GM23248 (cell line): ENCODE data around the gene SEC22B. TPM values are rescaled to one million over a fixed set of nuclear protein-coding genes. Genes with fewer than 3 reads are reported as not detected.
"Not testable (repeated sequence)": the region's sequence is repeated elsewhere in the genome, so short reads cannot be mapped to it uniquely, and the experiment has no call there.

Experiments used
- DNase-seq: peaks from one replicate; pipeline ENCODE4 v3.0.0-alpha.2; 2015
- H2AFZ ChIP-seq: fragments of 200-600 bp; sonication (generic); 2 replicates; pipeline ENCODE4 v1.6.1; 2016; ENCODE audit warnings: antibody characterized with exemption
- H3F3A ChIP-seq: fragments of 200-600 bp; sonication (generic); 2 replicates; pipeline ENCODE4 v1.6.1; 2016; ENCODE audit warnings: mild to moderate bottlenecking, antibody characterized with exemption, mixed run types; ENCODE audit not compliant: insufficient read depth
- H3K27ac ChIP-seq: fragments of 200-600 bp; sonication (generic); 2 replicates; pipeline ENCODE4 v1.5.1; 2016; ENCODE audit warnings: mild to moderate bottlenecking
- H3K27me3 ChIP-seq: fragments of 200-600 bp; sonication (generic); replicated peaks from 2 replicates; pipeline ENCODE4 v1.6.1; 2016; ENCODE audit warnings: mild to moderate bottlenecking; ENCODE audit not compliant: insufficient read depth
- H3K36me3 ChIP-seq: fragments of 200-600 bp; sonication (generic); 2 replicates; pipeline ENCODE4 v1.6.1; 2016; ENCODE audit warnings: low read depth, mild to moderate bottlenecking
- H3K4me1 ChIP-seq: fragments of 200-600 bp; sonication (generic); 2 replicates; pipeline ENCODE4 v1.6.1; 2016; ENCODE audit warnings: mild to moderate bottlenecking; ENCODE audit not compliant: insufficient read depth
- H3K4me2 ChIP-seq: fragments of 200-600 bp; sonication (generic); one replicate; pipeline ENCODE4 v1.6.1; 2016; ENCODE audit warnings: mild to moderate bottlenecking; ENCODE audit not compliant: unreplicated experiment
- H3K4me3 ChIP-seq: fragments of 200-600 bp; sonication (generic); 2 replicates; pipeline ENCODE4 v1.5.1; 2016; ENCODE audit warnings: mild to moderate bottlenecking
- H3K79me2 ChIP-seq: fragments of 200-600 bp; sonication (generic); 2 replicates; pipeline ENCODE4 v1.6.1; 2016; ENCODE audit warnings: mild to moderate bottlenecking; ENCODE audit not compliant: insufficient read depth
- H3K9ac ChIP-seq: fragments of 200-600 bp; sonication (generic); 2 replicates; pipeline ENCODE4 v1.6.1; 2016; ENCODE audit warnings: mild to moderate bottlenecking
- H3K9me2 ChIP-seq: fragments of 200-600 bp; sonication (generic); 2 replicates; pipeline ENCODE4 v1.6.1; 2016; ENCODE audit warnings: mixed run types, mild to moderate bottlenecking, moderate library complexity; ENCODE audit not compliant: insufficient read depth
- H3K9me3 ChIP-seq: fragments of 200-600 bp; sonication (generic); one replicate; pipeline ENCODE4 v1.6.1; 2017; ENCODE audit warnings: low read depth
- H4K20me1 ChIP-seq: fragments of 200-600 bp; sonication (generic); 2 replicates; pipeline ENCODE4 v1.6.0; 2016; ENCODE audit not compliant: insufficient read depth
- EZH2 ChIP-seq: fragments of 200-600 bp; sonication (generic); IDR thresholded peaks from 2 replicates; pipeline ENCODE4 v1.6.1; 2018; ENCODE audit warnings: antibody characterized with exemption, mild to moderate bottlenecking; ENCODE audit not compliant: insufficient read depth, poor library complexity, severe bottlenecking
- EZH2phosphoT487 ChIP-seq: fragments of 200-600 bp; sonication (generic); IDR thresholded peaks from 2 replicates; pipeline ENCODE4 v1.6.1; 2018; ENCODE audit warnings: antibody characterized with exemption, moderate library complexity, mild to moderate bottlenecking, low read depth; ENCODE audit not compliant: insufficient read depth
- WGBS, 2 experiments: methylation state at CpG; one replicate each; pipeline ENCODE4 v1.1.6; 2015 to 2017; ENCODE audit warnings: low lambda C conversion rate in 2 of 2, low coverage in 1 of 2; ENCODE audit errors: missing lambda C conversion rate in 2 of 2; 5-methylcytosine and 5-hydroxymethylcytosine counted together
- in situ Hi-C: fragments of 300-500 bp; cut with MboI; formaldehyde crosslinking; loops from 2 replicates; pipeline ENCODE4 v1.15.0; 2020
- polyA plus RNA-seq: library from polyadenylated mRNA; unstranded; fragments of >200 nt; fragmentation: Nextera tagmentation; extraction: Ambion mirVana; gene quantifications from 2 replicates; pipeline ENCODE4 v1.2.1, GENCODE V29; 2016
- total RNA-seq: library from RNA; depleted of rRNA; stranded (reverse); fragments of >200 nt; shearing (Covaris generic); gene quantifications from 2 replicates; pipeline ENCODE4 v1.2.3, GENCODE V29; 2014

Gene SEC22B
- total and polyA plus RNA-seq, 2 experiments from 2014 or later: 68.1 to 101 TPM

DNA sequence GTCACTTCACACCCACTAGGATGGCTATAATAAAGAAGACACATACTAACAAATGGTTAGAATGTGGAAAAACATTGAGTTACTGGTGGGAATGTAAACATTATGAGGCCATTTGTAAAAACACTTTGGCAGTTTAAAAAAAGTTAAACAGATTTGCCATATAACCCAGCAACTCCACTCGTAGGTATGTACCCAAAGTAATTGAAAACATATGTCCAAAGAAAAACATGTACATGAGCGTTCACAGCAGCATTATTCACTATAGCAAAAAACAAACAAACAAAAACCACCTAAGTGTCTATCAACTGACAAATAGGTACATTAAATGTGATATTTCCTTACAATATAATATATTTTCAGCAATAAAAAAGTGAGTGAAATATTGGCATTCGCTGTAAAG, 12.3 kb upstream of the SEC22B start:
- in situ Hi-C loops, H2AFZ ChIP-seq, H3K9me3 ChIP-seq, H3K36me3 ChIP-seq, H3K4me3 ChIP-seq, H3K79me2 ChIP-seq, H4K20me1 ChIP-seq, H3K27me3 ChIP-seq, H3K9me2 ChIP-seq, DNase-seq, H3K9ac ChIP-seq, H3K4me1 ChIP-seq, H3K4me2 ChIP-seq, H3F3A ChIP-seq, H3K27ac ChIP-seq: not testable (repeated sequence)
- 0 to 5% methylated on average over 2 of the region's 3 CpGs for WGBS, 2 experiments

DNA sequence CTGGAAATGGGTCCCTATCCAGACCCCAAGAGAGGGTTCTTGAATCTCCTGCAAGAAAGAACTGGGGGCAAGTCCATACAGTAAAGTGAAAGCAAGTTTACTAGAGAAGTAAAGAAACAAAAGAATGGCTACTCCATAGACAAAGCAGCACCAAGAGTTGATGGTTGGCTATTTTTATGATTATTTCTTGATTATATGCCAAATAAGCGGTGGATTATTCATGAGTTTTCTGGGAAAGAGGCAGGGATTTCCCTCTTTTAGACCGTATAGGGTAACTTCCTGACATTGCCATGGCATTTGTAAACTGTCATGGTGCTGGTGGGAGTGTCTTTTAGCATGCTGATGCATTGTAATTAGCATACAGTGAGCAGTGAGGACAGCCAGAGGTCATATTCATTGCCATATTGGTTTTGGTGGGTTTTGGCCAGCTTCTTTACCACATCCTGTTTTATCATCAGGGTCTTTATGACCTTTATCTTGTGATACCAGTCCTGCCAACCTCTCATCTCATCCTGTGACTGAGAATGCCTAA, 5.9 kb upstream of the SEC22B start:
- H3K36me3 ChIP-seq, H2AFZ ChIP-seq, H3K9me3 ChIP-seq, H3K4me3 ChIP-seq, H4K20me1 ChIP-seq, DNase-seq, H3K79me2 ChIP-seq, in situ Hi-C loops, H3K4me2 ChIP-seq, H3K9ac ChIP-seq, H3K9me2 ChIP-seq, H3K27me3 ChIP-seq: not testable (repeated sequence)
- WGBS, 2 experiments: 22 to 24% methylated on average over 2 of the region's 2 CpGs
- H3F3A ChIP-seq: peaks cover 21% of the 10 kb centered on the region
- H3K4me1 ChIP-seq: peaks cover 20% of the 10 kb centered on the region
- peak overlapping the region; percentile 37; the same call in 1 of the 2 replicates for H3K27ac ChIP-seq

DNA sequence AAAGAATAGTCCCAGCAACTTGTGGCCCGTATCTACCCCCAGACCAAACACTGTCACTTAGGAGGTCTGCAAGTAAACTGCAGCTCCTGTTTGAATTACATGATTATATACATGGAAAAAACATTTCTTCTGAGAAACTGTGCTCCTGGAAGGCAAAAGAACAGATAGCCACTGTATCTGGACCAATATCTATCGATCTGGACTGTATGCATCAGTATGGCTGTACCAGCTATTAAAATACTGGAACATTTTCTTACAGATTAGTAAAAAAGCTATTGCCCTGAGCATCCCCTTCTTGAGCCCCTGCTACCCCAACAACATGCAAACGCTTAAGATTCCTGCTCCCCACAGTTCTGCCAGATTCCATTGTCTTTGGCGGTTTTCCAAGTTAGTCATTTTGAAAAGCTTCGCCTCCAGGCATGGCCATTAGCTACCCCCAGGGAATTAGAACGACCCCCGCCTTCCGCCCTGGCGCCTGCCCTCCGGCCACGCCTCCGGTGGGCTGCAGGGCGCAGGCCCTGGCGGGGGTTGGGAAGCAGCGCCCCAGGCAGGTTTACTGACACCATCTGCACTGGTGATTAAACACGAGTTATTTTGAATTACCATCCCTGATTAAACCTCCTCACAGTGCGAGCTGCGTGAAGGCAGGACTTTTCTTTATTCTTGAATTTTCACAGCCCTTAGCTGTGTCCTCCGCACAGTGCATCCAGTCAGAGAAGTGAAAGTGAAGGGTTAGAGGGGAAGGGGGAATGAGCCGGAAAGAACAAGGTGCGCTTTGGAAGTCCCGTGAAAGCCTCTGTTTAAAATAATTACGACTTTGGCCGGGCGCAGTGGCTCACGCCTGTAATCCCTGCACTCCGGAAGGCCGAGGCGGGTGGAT, 3.7 kb upstream of the SEC22B start:
- H3K9me2 ChIP-seq, H3K27me3 ChIP-seq, H3K36me3 ChIP-seq, H4K20me1 ChIP-seq, H3K9me3 ChIP-seq, in situ Hi-C loops: not testable (repeated sequence)
- Histone ChIP-seq H3K4me2 (peak overlapping the region; percentile 80), H3K4me3 (peak overlapping the region; percentile 47), H2AFZ (peak overlapping the region; percentile 70), H3K9ac (peak overlapping the region; percentile 70), H3K4me1 (peaks cover 20% of the 10 kb centered on the region), H3F3A (peaks cover 21% of the 10 kb centered on the region), H3K27ac (peak overlapping the region; percentile 89), H3K79me2 (peaks cover 19% of the 10 kb centered on the region)
- DNase-seq: peak; percentile 81
- WGBS, 2 experiments: 0 to 1% methylated on average over 17 to 23 of the region's 29 CpGs

DNA sequence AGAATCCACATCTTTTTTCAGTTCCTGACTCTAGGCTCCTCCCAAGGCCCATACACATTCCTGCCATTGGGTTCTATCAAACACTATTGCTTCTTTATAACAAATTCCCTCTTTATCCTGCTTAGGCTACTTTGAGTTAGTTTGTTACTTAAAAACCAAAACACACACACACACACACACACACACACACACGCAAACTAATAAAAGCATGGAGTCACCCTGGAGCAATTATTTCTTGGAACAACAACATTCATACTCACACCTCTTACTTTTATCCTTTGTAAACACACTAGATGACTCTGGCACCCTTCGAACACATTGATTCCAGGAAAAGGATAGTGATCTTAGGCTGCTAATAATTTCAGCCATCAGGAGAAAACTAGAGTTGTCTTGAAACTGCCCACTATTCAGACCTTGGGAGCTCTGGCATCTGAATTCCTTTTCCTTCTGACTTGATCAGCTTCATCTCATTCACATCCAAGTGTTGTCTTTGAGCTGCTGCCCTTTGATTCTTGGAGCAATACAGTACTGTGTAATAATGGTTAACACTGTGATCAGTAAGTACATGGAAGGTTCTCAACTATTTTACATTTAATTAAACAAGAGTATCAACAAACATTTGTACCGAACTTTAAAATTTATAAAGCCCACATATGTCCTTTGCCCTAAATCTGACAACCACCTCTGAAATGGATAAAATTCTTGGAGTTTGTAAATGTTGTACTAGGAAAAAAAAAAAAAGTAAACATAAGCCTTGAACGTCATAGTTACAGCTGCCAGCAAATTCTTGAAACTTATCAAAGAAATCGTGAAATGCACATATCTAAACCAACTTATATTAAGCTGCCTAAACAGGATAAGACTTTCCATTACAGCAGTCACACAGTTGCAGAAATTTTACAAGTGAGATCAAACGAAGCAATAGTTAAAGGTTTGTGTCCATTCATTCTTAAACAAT, 2.8 kb upstream of the SEC22B start:
- peak overlapping the region; percentile 80 for H3K4me2 ChIP-seq
- in situ Hi-C loops: no loop called here
- no peaks in the 10 kb centered on the region for H3K27me3 ChIP-seq
- H3F3A ChIP-seq: peaks cover 21% of the 10 kb centered on the region
- no peaks in the 10 kb centered on the region for H3K36me3 ChIP-seq
- WGBS, 2 experiments: 10 to 16% methylated on average over 6 of the region's 6 CpGs
- H3K4me3 ChIP-seq: peak overlapping the region; percentile 47
- peak overlapping the region; percentile 70 for H2AFZ ChIP-seq
- H3K27ac ChIP-seq: peak overlapping the region; percentile 89
- peak overlapping the region; percentile 70 for H3K9ac ChIP-seq
- DNase-seq: peak; percentile 71
- H4K20me1 ChIP-seq: no peaks in the 10 kb centered on the region
- TF ChIP-seq EZH2 (no peak), EZH2phosphoT487 (no peak)
- peaks cover 22% of the 10 kb centered on the region for H3K79me2 ChIP-seq
- H3K4me1 ChIP-seq: peaks cover 20% of the 10 kb centered on the region
- H3K9me3 ChIP-seq: no peaks in the 10 kb centered on the region
- no peaks in the 10 kb centered on the region for H3K9me2 ChIP-seq

DNA sequence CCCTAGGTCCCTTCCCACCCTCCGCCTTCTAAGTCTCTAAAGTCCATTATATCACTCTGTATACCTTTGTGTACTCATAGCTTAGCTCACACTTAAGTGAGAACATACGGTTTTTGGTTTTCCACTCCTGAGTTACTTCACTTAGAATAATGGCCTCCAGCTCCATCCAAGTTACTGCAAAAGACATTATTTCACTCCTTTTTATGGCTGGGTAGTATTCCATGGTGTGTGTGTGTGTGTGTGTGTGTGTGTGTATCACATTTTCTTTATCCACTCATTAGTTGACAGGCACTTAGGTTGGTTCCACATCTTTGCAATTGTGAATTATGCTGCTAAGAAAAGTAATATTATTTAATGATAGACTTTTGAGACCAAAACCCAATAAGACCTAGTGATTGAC, 1.7 kb upstream of the SEC22B start:
- H3K9me2 ChIP-seq, H3K4me3 ChIP-seq, in situ Hi-C loops, H3K27ac ChIP-seq, H3K4me2 ChIP-seq, H3K36me3 ChIP-seq, H3K27me3 ChIP-seq, H3K9ac ChIP-seq, H4K20me1 ChIP-seq, H3K9me3 ChIP-seq, DNase-seq: not testable (repeated sequence)
- peaks cover 24% of the 10 kb centered on the region for H3K79me2 ChIP-seq
- 99 to 100% methylated on average over 2 of the region's 2 CpGs for WGBS, 2 experiments
- peaks cover 21% of the 10 kb centered on the region for H3F3A ChIP-seq
- H2AFZ ChIP-seq: 0 out of 2 replicates have a peak overlapping the region, but pooled peaks have one; percentile 70
- peaks cover 20% of the 10 kb centered on the region for H3K4me1 ChIP-seq

DNA sequence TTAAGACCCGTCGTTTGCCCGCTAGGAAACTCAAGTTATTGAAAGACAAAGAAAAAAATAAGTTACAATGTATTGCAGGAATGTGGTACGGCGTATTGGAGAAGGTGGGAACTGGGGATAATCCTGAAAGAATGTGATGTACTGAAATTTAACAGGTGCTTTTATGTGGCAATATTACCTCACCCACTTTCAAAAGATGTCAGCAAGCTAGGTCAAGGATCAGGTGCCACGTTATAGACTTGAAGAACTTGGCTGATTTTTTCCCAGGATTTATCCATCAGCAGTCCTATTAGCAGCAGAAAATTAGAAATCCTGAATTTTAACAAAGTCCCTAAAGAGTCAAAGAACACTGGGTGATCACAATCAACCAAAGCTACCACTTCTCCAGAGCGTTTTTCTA, 632 bp downstream of the SEC22B start:
- 0% methylated on average over 7 of the region's 7 CpGs for WGBS, 2 experiments
- Histone ChIP-seq H3K9ac (peak overlapping the region; percentile 98), H3K27ac (peak overlapping the region; percentile 93), H3K4me1 (peaks cover 18% of the 10 kb centered on the region), H3K4me3 (peak overlapping the region; percentile 92), H3K79me2 (peaks cover 39% of the 10 kb centered on the region), H2AFZ (peak overlapping the region; percentile 88), H3F3A (peaks cover 18% of the 10 kb centered on the region), H3K4me2 (peak overlapping the region; percentile 66)
- H3K36me3 ChIP-seq, H3K9me3 ChIP-seq, H3K9me2 ChIP-seq, H4K20me1 ChIP-seq, H3K27me3 ChIP-seq, in situ Hi-C loops: not testable (repeated sequence)
- DNase-seq: peak; percentile 54
